ENCODE results near the gene SQOR. TPM values are rescaled to one million over a fixed set of nuclear protein-coding genes. Genes with fewer than 3 reads are reported as not detected.
"Not testable (repeated sequence)": the region's sequence is repeated elsewhere in the genome, so short reads cannot be mapped to it uniquely, and the experiment has no call there.

The SQOR gene
- polyA plus RNA-seq, 1 donor, result 6.2 TPM

DNA sequence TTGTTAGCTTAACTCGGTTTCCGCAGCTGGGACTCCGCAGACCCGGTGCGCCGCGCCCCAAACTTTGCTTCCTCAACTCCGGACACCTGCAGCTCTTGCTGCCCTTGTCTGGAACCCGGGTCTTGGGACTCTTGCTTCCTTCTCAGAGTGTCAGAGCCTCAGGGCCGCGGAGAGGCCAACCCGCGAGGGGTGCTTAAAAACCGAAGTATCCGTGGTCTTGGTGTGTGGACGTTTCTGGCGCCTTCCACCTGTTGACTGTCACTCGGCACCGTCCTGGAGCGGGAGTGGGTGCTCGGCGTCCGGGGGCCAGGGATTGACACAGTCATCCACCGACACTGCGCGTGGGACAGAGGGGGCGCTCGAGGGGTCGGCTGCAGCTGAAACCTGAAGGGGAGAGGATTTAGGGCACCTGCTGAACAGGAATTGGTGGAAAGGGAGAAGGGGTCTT is 386 bp downstream of the SQOR start:
- DNase-seq, result no peak

DNA sequence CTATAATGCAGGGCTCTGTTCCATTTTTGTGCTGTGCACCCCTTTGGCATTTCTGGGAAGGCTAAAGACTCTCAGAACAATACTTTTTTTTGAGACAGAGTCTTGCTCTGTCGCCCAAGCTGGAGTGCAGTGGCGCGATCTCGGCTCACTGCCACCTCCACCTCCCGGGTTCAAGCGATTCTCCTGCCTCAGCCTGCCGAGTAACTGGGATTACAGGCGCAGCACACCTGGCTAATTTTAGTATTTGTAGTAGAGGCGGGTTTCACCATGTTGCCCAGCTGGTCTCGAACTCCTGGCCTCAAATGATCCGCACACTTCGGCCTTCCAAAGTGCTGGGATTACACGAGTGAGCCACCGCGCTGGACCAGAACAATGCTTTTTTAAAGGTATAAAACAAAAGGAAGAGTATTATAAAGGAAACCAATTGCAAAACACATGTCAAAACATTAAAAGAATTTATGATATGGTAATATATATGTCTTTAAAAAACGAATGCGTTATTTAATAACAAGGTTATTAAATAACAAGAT is 999 bp downstream of the SQOR start:
- DNase-seq, result no peak

DNA sequence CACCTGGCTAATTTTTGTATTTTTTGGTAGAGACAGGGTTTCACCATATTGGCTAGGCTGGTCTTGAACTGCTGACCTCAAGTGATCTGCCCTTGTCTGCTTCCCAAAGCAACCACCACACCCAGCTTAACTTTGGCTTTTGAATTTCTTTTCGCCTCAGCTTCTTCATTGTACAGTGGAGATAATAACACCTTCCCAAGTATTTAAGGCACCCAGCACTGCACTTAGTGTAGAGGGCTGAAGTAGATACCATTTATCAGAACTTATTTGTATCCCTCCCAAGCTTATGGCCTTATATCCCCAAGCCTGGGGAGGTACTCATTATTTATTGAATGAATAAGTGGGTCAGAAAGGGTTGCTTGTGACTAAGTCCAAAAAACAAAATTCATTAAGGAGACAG is 2.3 kb downstream of the SQOR start:
- DNase-seq, result no peak

DNA sequence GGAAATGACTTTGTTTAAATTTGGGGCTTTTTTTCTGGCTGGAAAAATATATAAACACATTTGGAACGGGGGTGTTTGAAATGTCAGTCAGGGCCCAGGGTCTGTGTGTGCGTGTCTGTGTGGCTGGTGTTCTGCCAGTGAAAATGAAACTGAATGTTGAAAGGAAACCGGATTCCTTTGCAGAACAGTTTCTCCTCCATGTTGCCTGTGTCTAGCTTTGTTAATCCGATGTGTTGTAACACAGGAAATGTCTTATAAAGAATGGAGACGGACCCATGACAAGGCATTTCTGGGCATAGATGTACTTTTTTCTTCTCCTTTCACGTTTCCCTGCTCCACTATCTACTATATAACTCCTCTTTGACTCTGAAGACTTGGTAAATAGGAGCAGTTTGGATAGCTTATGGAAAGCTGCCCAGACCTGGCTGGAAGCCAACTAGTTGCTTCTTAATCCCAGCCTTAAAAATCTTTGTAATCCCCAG is 2.8 kb downstream of the SQOR start:
- DNase-seq, result peak; percentile 62

DNA sequence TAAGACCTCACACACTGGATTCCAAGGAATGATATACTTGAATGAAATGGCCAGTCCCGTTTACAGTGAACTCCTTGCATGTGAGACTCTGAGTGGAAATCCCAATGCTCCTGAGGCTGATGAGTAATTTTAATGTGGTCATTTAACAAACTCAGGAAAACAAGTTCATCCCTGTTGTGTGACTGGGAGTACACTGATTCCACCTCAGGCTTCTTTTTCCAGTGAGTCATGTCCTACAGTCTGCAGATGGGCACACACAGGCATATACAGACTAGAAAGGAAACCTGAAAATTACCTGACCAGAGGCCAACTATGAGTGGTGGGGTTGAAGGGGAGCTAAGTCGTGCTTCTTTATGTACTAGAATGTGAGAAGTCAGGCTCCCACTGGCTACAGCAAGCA is 5.8 kb downstream of the SQOR start:
- DNase-seq, result no peak

DNA sequence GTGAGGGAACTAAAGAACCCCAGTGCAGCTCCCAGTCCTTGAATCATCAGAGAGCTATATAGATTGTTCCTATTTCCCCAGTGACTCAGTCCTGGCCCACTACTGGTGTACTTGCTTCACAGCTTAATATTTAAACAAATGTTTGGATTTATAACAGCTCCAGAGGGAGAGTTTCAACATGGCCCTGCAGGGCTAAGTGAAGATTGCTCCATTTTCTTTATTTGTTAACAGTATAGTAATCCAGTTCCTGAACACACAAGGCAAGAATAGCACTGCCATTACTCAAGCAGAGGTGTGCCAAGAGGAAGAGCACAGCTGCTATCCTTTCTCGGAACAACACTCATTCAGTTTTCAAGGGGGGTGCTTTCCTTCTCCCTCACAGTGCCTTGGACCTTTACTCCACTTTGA is 6.5 kb downstream of the SQOR start:
- peak; percentile 43 for DNase-seq

DNA sequence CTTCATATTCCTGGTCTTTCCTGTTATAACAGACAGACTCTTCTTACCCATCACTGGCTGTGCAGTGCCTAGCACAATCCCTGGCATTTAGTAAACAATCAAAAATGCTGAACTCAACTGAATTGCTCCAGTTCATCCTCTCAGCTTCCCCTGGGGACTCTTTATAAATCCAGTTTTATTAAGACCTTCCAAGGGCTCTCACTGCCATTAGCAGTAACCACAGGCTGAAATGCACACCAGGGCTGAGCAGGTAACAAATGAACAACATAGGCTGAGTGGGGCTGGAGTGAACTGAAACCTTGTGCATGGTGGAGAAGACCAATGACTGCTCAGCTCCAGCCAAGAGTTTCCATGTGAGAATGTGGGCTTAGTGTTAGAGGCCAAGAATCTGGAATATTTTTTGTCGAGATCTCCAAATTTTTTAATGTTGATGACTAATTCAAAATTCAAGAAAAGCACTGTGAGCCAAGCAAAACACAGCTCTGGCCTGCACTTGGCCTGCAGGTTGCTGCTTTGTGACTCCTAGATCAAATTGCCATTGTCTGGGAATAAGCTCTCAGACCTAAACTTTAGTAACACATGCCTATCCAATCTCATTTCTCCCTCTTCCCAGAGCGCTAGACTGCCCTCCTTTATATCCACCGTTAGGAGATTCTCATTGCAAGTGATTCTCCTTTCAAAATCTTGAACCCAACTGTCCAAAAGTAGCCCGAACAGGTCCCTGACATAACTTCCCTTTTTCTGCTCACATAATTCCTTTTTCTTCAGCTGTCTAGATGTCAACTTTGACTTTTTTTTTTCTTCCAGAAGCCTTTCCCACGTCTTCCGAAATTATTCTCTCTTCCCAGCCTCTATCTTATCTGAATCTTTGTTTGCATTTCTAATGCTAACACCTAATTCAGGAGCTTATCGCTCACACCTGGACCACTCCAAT is 7.4 kb downstream of the SQOR start:
- DNase-seq, result no peak

DNA sequence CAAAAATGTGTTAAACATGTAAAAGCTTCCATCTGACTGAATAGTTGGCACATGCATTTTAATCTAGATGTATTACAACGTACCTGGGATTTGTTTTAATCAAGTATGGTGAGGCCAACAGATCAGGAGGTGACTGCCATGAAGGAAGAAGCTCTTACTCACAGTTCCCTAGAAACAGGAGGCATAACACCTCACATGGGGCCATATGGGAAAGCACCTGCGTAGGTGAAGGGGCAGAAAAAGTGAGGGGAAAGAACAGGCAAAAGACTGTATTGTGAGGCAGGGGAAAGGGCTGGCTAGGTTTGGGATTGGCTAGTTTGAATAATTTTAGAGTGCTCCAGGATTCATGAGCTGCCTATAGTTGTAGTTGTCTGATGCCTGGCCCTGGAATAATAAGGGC is 9.6 kb downstream of the SQOR start:
- no peak for DNase-seq

DNA sequence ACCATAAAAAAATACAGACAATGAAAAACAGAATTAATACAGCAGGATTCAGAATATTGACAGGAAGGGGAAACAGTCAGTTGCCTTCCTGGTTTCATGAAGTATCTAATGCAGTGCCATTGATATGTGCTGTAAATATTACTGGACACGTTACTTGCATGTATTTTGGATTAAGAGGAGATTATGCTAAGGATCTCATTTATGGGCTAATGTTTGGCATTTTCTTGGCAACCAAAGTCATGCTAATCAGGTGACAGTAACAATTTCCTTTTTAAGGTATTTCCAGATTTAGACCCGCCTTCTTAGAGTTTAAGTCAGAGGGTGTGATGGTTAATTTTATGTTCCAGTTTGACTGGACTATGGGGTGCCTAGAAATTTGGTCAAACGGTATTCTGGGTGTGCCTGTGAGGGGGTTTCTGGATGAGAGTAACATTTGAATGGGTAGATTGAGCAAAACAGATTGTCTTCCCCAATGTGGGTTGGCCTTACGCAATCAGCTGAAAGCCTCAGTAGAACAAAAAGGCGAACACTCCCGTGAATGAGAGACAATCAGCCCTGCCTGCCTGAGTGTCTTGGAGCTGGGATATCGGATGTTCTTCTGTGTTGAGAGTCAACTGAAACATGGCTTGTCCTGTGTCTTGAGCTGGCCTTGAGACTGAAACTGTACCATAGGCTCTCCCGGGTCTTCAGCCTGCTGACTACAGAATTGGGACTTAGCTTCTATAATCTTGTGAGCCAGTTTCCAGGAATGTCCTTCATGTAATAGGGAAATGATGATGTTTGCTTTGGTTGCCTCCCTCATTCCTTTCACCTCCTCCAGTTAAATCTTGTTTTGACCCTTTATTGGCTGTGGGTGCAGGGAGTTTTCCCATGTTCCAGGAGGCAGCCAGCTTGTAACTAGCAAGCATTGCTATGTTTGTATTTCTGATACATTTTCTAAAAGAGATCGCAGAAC is 10.5 kb downstream of the SQOR start:
- no peak for DNase-seq

DNA sequence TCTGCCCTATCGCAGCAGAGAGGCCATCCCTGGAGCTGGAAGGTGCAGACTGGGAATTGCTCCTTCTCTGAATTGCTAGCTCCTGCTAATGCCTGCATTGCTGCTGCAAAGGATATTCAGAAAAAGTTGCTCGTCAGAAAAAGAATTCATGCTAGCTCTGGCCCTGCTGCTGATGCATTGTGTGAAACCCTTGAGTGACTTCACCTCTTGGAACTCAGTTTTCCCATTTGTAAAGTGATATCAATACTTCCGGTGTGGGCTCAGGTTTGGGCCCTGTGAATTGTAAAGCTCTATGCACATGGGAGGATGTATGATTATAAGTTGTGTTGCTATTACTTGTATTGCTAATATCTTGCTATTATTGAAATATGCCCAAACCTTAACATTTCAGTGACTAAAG is 11.4 kb downstream of the SQOR start:
- no peak for DNase-seq

DNA sequence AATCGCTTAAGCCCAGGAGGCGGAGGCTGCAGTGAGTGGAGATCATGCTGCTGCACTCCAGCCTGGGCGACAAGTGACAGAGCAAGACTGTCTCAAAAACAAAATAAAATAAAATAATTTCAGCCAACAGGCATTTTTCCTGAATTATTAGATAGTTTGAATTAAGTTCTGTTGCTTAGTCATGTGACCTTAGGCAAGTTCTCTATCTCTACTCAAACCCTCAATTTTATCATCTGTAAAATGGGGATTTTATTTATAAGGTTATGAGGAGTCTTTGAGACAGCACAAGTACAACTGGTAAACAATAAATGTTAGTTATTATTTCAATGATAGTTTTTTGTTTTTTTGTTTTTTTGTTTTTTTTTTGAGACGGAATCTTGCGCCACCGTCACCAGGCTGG is 13.0 kb downstream of the SQOR start:
- DNase-seq, result no peak

DNA sequence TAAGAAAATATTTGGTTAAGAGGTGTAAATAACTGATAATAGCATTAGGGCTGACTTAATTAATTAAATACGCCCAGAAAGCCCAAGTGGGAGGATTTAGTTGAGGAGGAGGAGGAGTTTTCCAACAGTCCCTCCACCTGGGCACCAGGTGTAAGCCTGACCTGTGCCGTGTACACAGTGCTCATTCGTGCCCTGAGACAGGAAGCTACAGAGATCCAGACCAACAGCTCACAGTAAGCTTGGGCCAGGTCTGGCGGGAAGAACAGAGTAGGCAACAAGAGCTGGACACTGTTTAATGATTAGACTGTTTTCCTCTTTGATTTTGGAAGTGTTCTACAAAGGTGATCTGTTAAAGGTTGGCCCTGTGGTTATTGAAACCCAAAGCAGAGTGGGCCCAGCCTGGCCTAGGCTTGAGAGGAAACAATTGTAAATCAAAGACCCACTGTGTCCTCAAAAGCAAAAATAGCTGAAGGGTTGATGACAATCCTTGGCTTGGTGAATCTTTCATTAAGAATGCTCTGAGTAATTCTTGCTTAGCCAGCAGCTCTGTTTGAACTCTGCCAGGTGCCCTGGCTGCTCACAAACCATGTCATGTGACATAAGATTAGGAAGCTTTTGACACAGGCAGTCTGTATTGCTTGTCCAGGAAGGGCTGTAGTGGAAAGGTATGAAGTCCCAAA is 13.8 kb downstream of the SQOR start:
- DNase-seq, result no peak

DNA sequence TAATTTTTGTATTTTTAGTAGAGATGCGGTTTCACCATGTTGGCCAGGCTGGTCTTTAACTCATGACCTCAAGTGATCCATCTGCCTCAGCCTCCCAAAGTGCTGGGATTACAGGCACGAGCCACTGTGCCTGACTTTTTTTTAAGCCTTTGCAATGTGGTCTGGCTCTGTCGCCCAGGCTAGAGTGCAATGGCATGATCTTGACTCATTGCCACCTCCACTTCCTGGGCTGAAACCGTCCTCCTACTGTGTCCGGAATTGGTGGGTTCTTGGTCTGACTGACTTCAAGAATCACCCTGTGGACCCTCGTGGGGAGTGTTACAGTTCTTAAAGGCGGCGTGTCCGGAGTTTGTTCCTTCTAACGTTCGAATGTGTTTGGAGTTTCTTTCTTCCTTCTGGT is 15.2 kb downstream of the SQOR start:
- DNase-seq, result not testable (repeated sequence)

DNA sequence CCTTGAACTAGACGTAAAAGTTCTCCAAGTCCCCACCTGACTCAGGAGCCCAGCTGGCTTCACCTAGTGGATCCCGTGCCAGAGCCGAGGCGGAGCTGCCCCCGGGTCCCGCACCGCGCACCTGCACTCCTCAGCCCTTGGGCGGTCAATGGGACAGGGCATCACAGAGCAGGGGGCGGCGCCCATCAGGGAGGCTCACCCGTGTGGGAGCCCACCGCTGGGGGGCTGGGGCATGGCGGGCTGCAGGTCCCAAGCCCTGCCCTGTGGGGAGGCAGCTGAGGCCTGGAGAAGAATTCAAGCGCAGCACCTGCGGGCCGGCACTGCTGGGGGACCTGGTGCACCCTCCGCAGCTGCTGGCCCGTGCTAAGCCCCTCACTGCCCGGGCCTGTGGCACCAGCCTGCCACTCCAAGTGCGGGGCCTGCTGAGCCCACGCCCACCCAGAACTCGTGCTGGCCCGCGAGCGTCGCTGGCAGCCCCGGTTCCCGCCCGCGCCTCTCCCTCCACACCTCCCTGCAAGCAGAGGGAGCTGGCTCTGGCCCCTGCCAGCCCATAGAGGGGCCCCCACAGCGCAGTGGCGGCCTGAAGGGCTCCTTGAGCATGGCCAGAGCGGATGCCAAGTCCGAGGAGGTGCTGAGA is 16.2 kb downstream of the SQOR start:
- no peak for DNase-seq

DNA sequence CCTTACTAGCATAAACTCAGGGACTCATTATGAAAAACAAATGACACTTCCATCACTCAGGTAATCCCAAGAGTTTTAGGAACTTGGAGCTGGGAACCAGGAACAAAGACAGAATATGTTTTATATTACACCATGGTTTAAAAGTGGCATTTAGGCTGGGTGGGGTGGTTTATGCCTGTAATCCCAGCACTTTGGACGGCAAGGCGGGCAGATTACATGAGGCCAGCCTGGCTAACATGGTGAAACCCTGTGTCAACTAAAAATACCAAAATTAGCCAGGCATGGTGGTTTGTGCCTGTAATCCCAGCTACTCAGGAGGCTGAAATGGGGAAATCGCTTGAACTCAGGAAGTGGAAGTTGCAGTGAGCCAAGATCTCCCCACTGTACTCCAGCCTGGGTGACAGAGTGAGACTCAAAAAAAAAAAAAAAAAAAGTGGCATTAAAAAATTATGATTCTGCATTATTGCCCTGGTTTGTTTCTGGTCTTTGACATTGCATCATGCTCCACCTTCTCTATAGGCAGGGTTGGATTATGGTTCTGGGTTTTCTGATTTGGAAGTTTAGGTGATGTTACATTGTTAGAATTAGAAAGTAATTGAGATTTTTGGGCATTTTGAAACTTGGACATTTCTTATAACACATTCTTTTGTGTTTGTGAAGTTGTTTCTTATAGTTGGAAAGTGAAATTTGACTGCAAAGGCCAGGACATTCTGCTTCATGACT is 19.0 kb downstream of the SQOR start:
- DNase-seq, result no peak

DNA sequence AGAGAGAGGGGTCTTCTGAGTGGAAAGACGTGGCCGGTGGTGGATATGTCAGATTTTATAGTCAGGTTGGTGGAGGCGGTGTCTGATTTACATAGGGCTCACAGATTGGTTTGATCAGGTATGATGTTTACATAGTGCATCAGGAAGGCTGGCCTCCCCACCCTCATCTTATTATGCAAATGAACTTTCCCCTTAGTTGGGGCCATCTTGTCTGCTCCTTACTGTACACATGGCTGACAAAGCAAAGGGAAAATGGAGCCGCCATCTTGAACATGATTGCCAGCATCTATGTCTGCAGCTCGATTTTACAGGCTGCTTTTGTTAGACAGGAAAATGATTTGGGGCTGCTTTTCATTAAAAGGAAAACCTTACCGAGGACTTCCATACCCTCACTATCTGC is 19.9 kb downstream of the SQOR start:
- DNase-seq, result no peak

DNA sequence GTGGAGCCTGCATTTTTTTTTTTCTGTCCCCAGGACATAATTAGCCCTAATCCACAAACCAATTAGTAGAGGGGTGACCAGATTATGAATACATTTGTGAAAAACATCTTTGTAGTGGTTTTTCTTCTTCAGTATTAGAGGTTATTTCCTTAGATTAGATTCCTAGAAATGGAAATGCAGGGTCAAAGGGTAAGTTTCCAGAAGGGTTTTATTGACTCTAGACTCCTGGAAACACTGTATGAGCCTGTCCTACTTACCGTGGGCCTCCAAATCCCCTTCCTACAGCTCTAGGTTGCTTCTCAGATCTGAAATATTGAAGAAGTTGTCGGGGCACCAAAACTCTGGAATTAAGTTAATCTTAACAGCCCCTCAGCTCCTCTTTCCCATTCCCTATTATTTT is 22.4 kb downstream of the SQOR start:
- DNase-seq, result no peak

DNA sequence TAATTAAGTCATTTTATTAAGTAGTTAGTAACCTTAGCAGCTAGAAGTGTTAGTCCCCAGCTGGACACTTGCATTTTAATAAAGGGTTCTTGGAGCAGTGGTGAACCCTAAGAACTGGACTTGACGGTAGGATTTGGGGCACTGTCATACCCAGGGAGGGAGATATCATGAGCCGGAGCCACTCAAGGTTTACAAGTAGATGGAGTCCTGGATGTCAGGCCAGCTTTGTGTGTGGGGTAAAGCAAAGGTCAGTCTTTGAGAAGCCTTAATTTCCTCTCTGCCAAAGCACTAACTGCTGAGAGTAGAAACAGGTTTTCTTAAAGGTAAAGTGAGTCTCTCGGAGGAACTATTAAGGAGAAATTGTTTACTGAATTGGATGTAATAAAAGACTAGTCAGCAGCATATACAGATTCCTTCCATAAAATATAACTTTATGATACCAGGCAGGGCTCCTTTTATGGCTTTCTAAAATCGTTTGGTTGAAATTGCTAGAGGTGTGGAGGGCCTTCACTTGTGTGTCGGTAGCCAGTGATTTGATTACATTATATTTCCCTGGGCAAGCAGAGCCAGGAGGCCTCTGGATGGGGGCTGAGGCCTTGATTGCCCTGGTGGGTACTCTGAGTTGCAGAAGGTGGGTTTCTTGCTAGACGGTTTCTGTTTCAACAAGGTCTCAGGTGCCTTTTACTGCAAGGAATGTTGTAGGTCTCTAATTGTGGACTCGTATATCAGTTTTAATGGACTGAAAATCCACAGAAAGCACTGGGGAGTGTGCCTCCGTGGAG is 23.1 kb downstream of the SQOR start:
- DNase-seq, result no peak

DNA sequence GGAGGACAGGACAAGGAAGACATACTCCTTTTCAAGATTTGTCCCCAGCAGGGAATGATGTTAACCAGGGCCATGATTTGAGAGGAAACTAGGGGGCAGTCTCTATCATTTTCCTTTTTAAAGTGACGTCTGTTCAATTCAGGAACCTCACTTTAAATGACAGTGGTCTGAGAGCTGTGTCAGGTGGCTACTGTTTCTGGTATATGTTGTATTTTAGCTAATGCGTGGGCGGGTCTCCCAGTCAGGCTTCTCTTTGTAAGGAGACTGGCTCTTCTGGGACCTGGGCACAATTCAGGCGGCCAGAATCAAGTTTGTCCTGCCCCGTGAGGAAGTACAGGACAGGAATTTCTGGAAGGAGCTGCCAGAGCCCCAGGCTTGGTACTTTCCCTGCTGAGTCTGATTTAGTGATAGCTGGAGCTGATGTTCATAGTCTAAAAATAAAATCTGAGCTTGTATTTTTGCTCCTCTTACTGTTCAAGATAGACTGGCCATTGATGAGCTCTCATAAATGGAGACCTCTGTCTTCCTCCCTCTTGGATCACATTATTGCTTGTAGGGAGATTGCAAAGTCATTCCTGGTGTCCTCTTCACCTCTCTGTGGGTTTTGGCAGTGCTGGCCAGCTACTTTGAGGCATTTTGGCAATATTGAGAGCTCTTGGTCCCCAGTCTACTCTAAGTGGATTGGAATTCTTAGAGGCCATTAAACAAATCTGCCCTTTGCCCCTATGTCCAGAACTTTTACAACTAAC is 25.6 kb downstream of the SQOR start:
- no peak for DNase-seq

DNA sequence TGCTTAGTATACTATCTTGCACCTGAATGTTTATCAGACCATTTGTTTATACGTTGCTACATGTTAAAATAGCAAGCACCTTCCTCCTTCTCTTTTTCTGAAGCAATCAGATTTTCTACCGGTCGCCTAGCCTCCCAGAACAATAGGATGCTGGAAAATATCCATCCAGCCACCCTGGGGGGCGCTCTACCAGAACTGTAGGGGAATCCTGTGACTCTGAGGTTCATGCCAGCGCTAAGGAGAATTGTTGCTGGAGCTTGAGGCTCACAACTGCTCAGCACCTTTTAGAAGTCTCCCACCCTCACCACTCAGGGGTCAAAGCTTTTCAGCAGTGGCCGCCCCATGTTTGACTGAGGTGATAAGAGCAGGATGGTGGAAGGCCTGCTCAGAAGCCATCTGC is 27.5 kb downstream of the SQOR start:
- no peak for DNase-seq
